Endodermal cell (in vitro differentiated cells): ENCODE results near the gene RCC1. TPM values are rescaled to one million over a fixed set of nuclear protein-coding genes. Genes with fewer than 3 reads are reported as not detected.
"Not testable (repeated sequence)": the region's sequence is repeated elsewhere in the genome, so short reads cannot be mapped to it uniquely, and the experiment has no call there.

Experiments used
- DNase-seq: peaks from one replicate; pipeline ENCODE4 v3.0.0-alpha.2; 2017
- H3K27ac ChIP-seq: 2 replicates; pipeline ENCODE4 v1.5.1; 2013; ENCODE audit warnings: mild to moderate bottlenecking, low read depth, low read length, moderate library complexity
- H3K27me3 ChIP-seq: 2 replicates; pipeline ENCODE4 v1.6.1; 2013; ENCODE audit warnings: mild to moderate bottlenecking, low read length, moderate library complexity; ENCODE audit not compliant: insufficient read depth, control insufficient read depth, poor library complexity, severe bottlenecking
- H3K36me3 ChIP-seq: 2 replicates; pipeline ENCODE4 v1.7.0; 2013; ENCODE audit warnings: mild to moderate bottlenecking, low read length, moderate library complexity; ENCODE audit not compliant: control insufficient read depth, insufficient read depth
- H3K4me1 ChIP-seq: one replicate; pipeline ENCODE4 v1.7.0; 2013; ENCODE audit warnings: low read length; ENCODE audit not compliant: control insufficient read depth, insufficient read depth
- H3K4me3 ChIP-seq: 2 replicates; pipeline ENCODE4 v1.5.1; 2013; ENCODE audit warnings: mild to moderate bottlenecking, low read length, moderate library complexity
- H3K9ac ChIP-seq: 2 replicates; pipeline ENCODE4 v1.6.1; 2013; ENCODE audit warnings: mild to moderate bottlenecking, low read length, moderate library complexity; ENCODE audit not compliant: poor library complexity, severe bottlenecking; ENCODE audit errors: extremely low read depth
- H3K9me3 ChIP-seq: 2 replicates; pipeline ENCODE4 v1.6.1; 2013; ENCODE audit warnings: mild to moderate bottlenecking, low read length, moderate library complexity; ENCODE audit not compliant: control insufficient read depth
- H3K27ac Mint-ChIP-seq: 2 replicates; pipeline ENCODE4 v1.8.0; 2020; ENCODE audit warnings: mixed read lengths
- H3K27me3 Mint-ChIP-seq: 2 replicates; pipeline ENCODE4 v1.8.0; 2021; ENCODE audit warnings: mild to moderate bottlenecking, mixed read lengths; ENCODE audit not compliant: insufficient read depth
- H3K36me3 Mint-ChIP-seq: 2 replicates; pipeline ENCODE4 v1.8.0; 2020; ENCODE audit warnings: low read depth, mixed read lengths
- H3K4me1 Mint-ChIP-seq: 2 replicates; pipeline ENCODE4 v1.8.0; 2020; ENCODE audit warnings: mixed read lengths
- H3K4me3 Mint-ChIP-seq: 2 replicates; pipeline ENCODE4 v1.8.0; 2020; ENCODE audit warnings: mild to moderate bottlenecking, moderate library complexity, mixed read lengths
- H3K9me3 Mint-ChIP-seq: 2 replicates; pipeline ENCODE4 v1.8.0; 2020; ENCODE audit warnings: mild to moderate bottlenecking, mixed read lengths
- WGBS, 2 experiments: methylation state at CpG; one replicate each; pipeline versions ENCODE4 v1.1.5 to v1.1.7; 2013; ENCODE audit warnings: missing lambda C conversion rate in 2 of 2, mixed read lengths in 1 of 2; ENCODE audit not compliant: insufficient coverage in 1 of 2, insufficient read length in 1 of 2; 5-methylcytosine and 5-hydroxymethylcytosine counted together
- total RNA-seq, 2 donors: library from RNA; stranded (reverse); fragmentation: NEBNext Ultra II Directional in 1 of 2; extraction: Animal tissue kit (Norgen Biotek cat#: 25700) in 1 of 2; gene quantifications; 2 replicates in 1 of 2; 3 replicates in 1 of 2; pipeline ENCODE4 v1.2.1, GENCODE V29; 2021
- TF ChIP-seq, protein P1 (sequence below): fragments of 200-600 bp; sonication (generic); conservative IDR thresholded peaks from 2 replicates; pipeline ENCODE4 v1.5.0; 2021; ENCODE audit warnings: antibody characterized with exemption, mild to moderate bottlenecking

The RCC1 gene
- total RNA-seq, 2 donors from 2014 or later = 55.4 to 65.3 TPM

DNA sequence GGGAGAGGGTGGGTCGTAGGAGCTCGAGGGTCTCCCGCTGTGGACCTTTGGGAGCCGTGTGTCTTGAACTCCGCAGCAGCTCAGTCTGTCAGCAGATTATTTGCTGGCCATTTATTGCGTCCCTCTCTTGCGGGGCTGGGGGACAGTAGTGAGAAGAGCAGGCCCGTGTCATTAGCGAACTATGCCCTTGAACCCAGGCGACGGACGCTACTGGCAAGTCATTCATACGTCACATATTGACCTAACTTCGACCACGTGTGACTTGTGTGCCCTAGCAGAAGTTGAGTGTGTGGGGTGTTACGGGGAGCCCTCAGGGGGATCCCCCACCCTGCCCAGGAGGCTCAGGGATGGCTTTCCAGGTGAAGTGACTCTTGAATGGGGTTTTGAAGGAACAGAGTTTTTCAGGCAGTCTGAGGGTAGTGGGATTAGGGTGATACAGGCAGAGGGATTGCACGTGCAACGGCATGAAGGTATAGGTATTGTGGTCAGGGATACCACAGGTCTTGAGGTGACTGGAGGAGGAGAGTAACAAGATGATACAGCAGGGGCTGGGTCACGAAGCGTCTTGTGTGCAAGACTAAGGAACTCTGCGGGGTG is 13.0 kb downstream of the RCC1 start:
- peak overlapping the region; percentile 90 for H3K9ac ChIP-seq
- H3K27ac ChIP-seq = no peak overlapping the region
- H3K4me3 Mint-ChIP-seq = peak overlapping the region; percentile 84
- H3K27me3 ChIP-seq = no peaks in the 10 kb centered on the region
- peaks cover 24% of the 10 kb centered on the region for H3K36me3 Mint-ChIP-seq
- no peaks in the 10 kb centered on the region for H3K9me3 ChIP-seq
- peaks cover 7% of the 10 kb centered on the region for H3K36me3 ChIP-seq
- no peaks in the 10 kb centered on the region for H3K9me3 Mint-ChIP-seq
- no peaks in the 10 kb centered on the region for H3K27me3 Mint-ChIP-seq
- H3K4me3 ChIP-seq = peak overlapping the region; percentile 94
- no peak for DNase-seq
- TF ChIP-seq, protein P1, sequence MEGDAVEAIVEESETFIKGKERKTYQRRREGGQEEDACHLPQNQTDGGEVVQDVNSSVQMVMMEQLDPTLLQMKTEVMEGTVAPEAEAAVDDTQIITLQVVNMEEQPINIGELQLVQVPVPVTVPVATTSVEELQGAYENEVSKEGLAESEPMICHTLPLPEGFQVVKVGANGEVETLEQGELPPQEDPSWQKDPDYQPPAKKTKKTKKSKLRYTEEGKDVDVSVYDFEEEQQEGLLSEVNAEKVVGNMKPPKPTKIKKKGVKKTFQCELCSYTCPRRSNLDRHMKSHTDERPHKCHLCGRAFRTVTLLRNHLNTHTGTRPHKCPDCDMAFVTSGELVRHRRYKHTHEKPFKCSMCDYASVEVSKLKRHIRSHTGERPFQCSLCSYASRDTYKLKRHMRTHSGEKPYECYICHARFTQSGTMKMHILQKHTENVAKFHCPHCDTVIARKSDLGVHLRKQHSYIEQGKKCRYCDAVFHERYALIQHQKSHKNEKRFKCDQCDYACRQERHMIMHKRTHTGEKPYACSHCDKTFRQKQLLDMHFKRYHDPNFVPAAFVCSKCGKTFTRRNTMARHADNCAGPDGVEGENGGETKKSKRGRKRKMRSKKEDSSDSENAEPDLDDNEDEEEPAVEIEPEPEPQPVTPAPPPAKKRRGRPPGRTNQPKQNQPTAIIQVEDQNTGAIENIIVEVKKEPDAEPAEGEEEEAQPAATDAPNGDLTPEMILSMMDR = no peak
- H3K4me1 ChIP-seq = peaks cover 2% of the 10 kb centered on the region
- peak overlapping the region; percentile 99 for H3K27ac Mint-ChIP-seq
- H3K4me1 Mint-ChIP-seq = peaks cover 18% of the 10 kb centered on the region
- 14 to 16% methylated on average over 13 to 21 of the region's 21 CpGs for WGBS, 2 experiments

DNA sequence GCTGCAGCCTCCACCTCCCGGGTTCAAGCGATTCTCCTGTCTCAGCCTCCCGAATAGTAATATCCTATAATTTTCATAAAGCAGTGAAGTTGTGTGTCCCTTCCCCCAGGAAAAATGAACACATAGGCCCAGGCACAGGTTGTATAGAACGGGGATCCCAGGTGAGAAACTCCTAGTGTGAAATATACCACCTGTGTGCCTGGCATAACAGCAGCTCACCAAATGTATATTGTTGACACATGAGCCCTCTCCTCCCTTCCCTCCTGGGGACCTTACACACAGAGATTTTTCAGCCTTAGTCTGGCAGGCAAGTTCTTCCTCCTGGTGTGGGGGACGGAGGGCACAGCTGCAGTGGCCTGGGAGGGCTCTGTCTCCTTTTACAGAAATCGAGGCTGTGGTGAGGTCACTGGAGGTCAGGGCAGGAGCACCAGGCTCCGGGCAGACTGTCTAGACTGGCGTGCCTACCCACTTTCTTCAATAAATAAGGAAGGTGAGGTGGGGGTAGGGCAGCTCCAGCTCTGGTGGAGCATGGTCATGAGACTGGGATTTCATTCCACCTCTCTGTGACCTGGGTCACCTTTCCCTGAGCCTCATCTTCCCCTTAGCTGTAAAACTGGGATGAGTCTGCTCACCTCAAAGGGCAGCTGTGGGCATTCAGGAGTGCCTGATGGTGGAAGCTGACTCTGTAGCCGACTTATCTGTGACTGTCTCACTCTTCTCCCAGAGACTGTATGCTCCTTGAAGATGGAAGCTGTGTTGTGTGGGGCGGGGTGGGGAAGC is 14.3 kb downstream of the RCC1 start:
- TF ChIP-seq, protein P1 = no peak
- H3K27ac Mint-ChIP-seq = peak overlapping the region; percentile 52
- H3K27ac ChIP-seq = no peak overlapping the region
- no peak overlapping the region for H3K4me3 Mint-ChIP-seq
- no peaks in the 10 kb centered on the region for H3K9me3 Mint-ChIP-seq
- no peaks in the 10 kb centered on the region for H3K9me3 ChIP-seq
- H3K27me3 Mint-ChIP-seq = no peaks in the 10 kb centered on the region
- H3K36me3 ChIP-seq = peaks cover 11% of the 10 kb centered on the region
- peaks cover 18% of the 10 kb centered on the region for H3K4me1 Mint-ChIP-seq
- H3K27me3 ChIP-seq = no peaks in the 10 kb centered on the region
- H3K4me3 ChIP-seq = no peak overlapping the region
- peaks cover 24% of the 10 kb centered on the region for H3K36me3 Mint-ChIP-seq
- DNase-seq = no peak
- 90 to 99% methylated on average over 2 to 8 of the region's 10 CpGs for WGBS, 2 experiments
- peaks cover 2% of the 10 kb centered on the region for H3K4me1 ChIP-seq
- no peak overlapping the region for H3K9ac ChIP-seq

DNA sequence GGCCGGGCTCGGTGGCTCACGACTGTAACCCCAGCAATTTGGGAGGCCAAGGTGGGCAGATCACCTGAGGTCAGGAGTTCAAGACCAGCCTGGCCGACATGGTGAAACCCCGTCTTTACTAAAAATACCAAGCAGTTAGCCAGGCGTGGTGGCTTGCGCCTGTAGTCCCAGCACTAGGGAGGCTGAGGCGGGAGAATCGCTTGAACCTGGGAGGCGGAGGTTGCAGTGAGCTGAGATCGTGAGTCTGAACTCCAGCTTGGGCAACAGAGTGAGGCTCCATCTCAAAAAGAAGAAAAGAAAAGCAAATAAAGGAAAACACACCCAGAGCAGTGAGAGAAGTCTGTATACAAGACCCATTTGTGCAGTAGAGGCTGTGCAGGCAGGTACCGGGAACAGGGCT is 15.0 kb downstream of the RCC1 start:
- H3K4me3 ChIP-seq, DNase-seq, H3K27me3 Mint-ChIP-seq, H3K4me3 Mint-ChIP-seq, H3K27ac Mint-ChIP-seq, H3K27ac ChIP-seq, H3K9me3 Mint-ChIP-seq, H3K4me1 ChIP-seq, H3K9me3 ChIP-seq, H3K9ac ChIP-seq, H3K27me3 ChIP-seq: not testable (repeated sequence)
- peaks cover 11% of the 10 kb centered on the region for H3K36me3 ChIP-seq
- H3K36me3 Mint-ChIP-seq = peaks cover 27% of the 10 kb centered on the region
- peaks cover 18% of the 10 kb centered on the region for H3K4me1 Mint-ChIP-seq
- 93 to 96% methylated on average over 12 of the region's 12 CpGs for WGBS, 2 experiments
